OCI-LY7 (cell line): Measurements from ENCODE around the gene TRIB2. TPM values are rescaled to one million over a fixed set of nuclear protein-coding genes. Genes with fewer than 3 reads are reported as not detected.

Source experiments
- BruUV-seq: library from RNA; stranded (reverse); fragments of 400-500 nt; replicated peaks from 2 replicates; lab custom pipeline; 2021; lab: Mats Ljungman, UMichigan
- CTCF ChIA-PET: fragments of 300-600 bp; sonication (Branson Sonifier 250); formaldehyde crosslinking; loops from one replicate; lab custom pipeline; 2022; ENCODE audit warnings: antibody characterized with exemption; ENCODE audit not compliant: unreplicated experiment; lab: Charles Lee
- POLR2A ChIA-PET: fragments of 300-600 bp; sonication (Branson Sonifier 250); formaldehyde crosslinking; loops from one replicate; lab custom pipeline; 2022; ENCODE audit warnings: antibody characterized with exemption; lab: Charles Lee
- DNase-seq: peaks from one replicate; pipeline ENCODE4 v3.0.0-alpha.2; 2015; ENCODE audit warnings: low spot score
- H2AFZ ChIP-seq: fragments of 200-600 bp; sonication (generic), shearing (Covaris generic); 2 replicates; pipeline ENCODE4 v1.6.1; 2014; ENCODE audit warnings: mild to moderate bottlenecking, antibody characterized with exemption, low read length, moderate library complexity
- H3K27ac ChIP-seq: fragments of 200-600 bp; sonication (generic); 2 replicates; pipeline ENCODE4 v1.5.1; 2014; ENCODE audit warnings: mixed run types, low read depth, mild to moderate bottlenecking, moderate library complexity, low read length, inconsistent platforms; ENCODE audit not compliant: poor library complexity, severe bottlenecking
- H3K36me3 ChIP-seq: fragments of 200-600 bp; sonication (generic); 2 replicates; pipeline ENCODE4 v1.6.1; 2014; ENCODE audit warnings: mild to moderate bottlenecking, antibody characterized with exemption, low read length, moderate library complexity, mixed read lengths; ENCODE audit not compliant: insufficient read depth
- H3K4me1 ChIP-seq: fragments of 200-600 bp; sonication (generic); 2 replicates; pipeline ENCODE4 v1.5.1; 2014; ENCODE audit warnings: mild to moderate bottlenecking, low read length; ENCODE audit not compliant: insufficient read depth, poor library complexity, severe bottlenecking
- H3K4me2 ChIP-seq: fragments of 200-600 bp; sonication (generic); 2 replicates; pipeline ENCODE4 v1.6.1; 2014; ENCODE audit warnings: mild to moderate bottlenecking, low read length
- H3K4me3 ChIP-seq: fragments of 200-600 bp; sonication (generic); 2 replicates; pipeline ENCODE4 v1.5.1; 2014; ENCODE audit warnings: mild to moderate bottlenecking, low read depth, low read length; ENCODE audit not compliant: poor library complexity, severe bottlenecking
- H3K79me2 ChIP-seq: fragments of 200-600 bp; sonication (generic); 2 replicates; pipeline ENCODE4 v1.6.1; 2016; ENCODE audit warnings: low read depth, mild to moderate bottlenecking, low read length, moderate library complexity, mixed read lengths; ENCODE audit not compliant: insufficient read depth
- H3K9me2 ChIP-seq: fragments of 200-600 bp; sonication (generic); 2 replicates; pipeline ENCODE4 v1.6.1; 2016; ENCODE audit warnings: mild to moderate bottlenecking, low read length, mixed read lengths; ENCODE audit not compliant: insufficient read depth
- H3K9me3 ChIP-seq: fragments of 200-600 bp; sonication (generic); 2 replicates; pipeline ENCODE4 v1.6.1; 2014; ENCODE audit warnings: mild to moderate bottlenecking, mixed run types, low read length, mixed read lengths
- H4K20me1 ChIP-seq: fragments of 200-600 bp; sonication (generic); 2 replicates; pipeline ENCODE4 v1.6.1; 2014; ENCODE audit warnings: mild to moderate bottlenecking, antibody characterized with exemption, low read length, moderate library complexity, mixed read lengths; ENCODE audit not compliant: insufficient read depth
- EZH2phosphoT487 ChIP-seq: fragments of 200-600 bp; sonication (generic); IDR thresholded peaks from 2 replicates; pipeline ENCODE4 v1.6.1; 2018; ENCODE audit warnings: low read depth, borderline replicate concordance, mild to moderate bottlenecking, mixed run types, antibody characterized with exemption, low read length, moderate library complexity, mixed read lengths
- intact Hi-C: fragments of 100-400 bp; cut with micrococcal nuclease; formaldehyde crosslinking; loops from one replicate; pipeline ENCODE4 v1.10.0; 2022; ENCODE audit not compliant: unreplicated experiment
- total RNA-seq, 2 experiments: library from RNA; depleted of rRNA in 1 of 2; stranded (reverse); fragments of >200 nt in 1 of 2; shearing (Covaris generic) in 1 of 2; gene quantifications; 2 replicates each; pipeline ENCODE4 v1.2.3, GENCODE V29; 2014 to 2022
- TF ChIP-seq, protein P1 (sequence below): fragments of 200-600 bp; sonication (generic); conservative IDR thresholded peaks from 2 replicates; pipeline ENCODE4 v1.5.1; 2014; ENCODE audit warnings: mild to moderate bottlenecking, antibody characterized with exemption, low read length, moderate library complexity, mixed read lengths

Gene TRIB2
- total RNA-seq, 2 experiments from 2014 or later, result 18.8 to 26.0 TPM

DNA sequence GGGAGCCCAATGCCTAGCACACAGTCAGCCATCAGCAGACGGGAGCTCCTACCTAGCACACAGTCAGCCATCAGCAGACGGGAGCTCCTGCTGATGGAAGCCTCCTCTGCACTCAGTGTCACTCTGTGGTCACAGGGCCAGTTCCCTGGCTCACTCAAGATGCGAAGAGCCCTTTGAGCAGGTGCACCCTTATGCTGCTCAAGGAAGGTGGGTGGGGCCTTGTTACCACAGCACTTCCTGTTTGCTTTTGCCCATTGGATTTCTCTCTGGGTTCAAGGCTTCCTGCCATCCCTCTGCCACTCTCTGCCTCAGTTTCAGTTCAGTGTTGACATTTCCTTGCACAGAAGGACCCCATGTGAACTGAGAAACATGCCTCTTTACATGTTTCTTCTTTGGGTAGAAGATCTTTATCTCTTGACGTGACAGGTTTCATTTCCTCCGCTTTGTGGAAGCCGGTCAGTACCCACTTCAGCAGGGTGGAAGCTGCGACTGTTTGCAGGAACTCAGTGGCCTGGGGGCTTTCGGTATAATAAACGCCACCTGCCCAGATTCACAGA is 11.6 kb downstream of the TRIB2 start:
- intact Hi-C loops, result loop anchor here (1.0 kb wide), 1 partner anchor 9 kb away; no protein-coding TSS in a partner anchor
- peak overlapping the region; percentile 24; the same call in 1 of the 2 replicates for H2AFZ ChIP-seq
- peak overlapping the region; percentile 80 for H3K4me2 ChIP-seq
- CTCF ChIA-PET, result interaction anchor here (1.9 to 2.5 kb wide), 2 partner anchors 9 to 12 kb away, joined by 5 to 17 read pairs; partner anchors contain the start of gene TRIB2
- peaks cover 47% of the 10 kb centered on the region for H3K4me1 ChIP-seq
- POLR2A ChIA-PET, result interaction anchor here (0.6 to 2.1 kb wide), 6 partner anchors 9 to 303 kb away, joined by 3 to 7 read pairs (median 4); partner anchors contain the start of gene TRIB2
- peak overlapping the region; percentile 56 for H3K4me3 ChIP-seq
- H3K9me3 ChIP-seq, result no peaks in the 10 kb centered on the region
- H3K79me2 ChIP-seq, result no peaks in the 10 kb centered on the region
- DNase-seq, result peak; percentile 91
- no peaks in the 10 kb centered on the region for H3K9me2 ChIP-seq
- BruUV-seq, result no TSS peak
- H3K27ac ChIP-seq, result peak overlapping the region; percentile 63
- H3K36me3 ChIP-seq, result no peaks in the 10 kb centered on the region; the same call in 1 of the 2 replicates
- no peaks in the 10 kb centered on the region for H4K20me1 ChIP-seq
- TF ChIP-seq EZH2phosphoT487, result no peak
- TF ChIP-seq, protein P1, sequence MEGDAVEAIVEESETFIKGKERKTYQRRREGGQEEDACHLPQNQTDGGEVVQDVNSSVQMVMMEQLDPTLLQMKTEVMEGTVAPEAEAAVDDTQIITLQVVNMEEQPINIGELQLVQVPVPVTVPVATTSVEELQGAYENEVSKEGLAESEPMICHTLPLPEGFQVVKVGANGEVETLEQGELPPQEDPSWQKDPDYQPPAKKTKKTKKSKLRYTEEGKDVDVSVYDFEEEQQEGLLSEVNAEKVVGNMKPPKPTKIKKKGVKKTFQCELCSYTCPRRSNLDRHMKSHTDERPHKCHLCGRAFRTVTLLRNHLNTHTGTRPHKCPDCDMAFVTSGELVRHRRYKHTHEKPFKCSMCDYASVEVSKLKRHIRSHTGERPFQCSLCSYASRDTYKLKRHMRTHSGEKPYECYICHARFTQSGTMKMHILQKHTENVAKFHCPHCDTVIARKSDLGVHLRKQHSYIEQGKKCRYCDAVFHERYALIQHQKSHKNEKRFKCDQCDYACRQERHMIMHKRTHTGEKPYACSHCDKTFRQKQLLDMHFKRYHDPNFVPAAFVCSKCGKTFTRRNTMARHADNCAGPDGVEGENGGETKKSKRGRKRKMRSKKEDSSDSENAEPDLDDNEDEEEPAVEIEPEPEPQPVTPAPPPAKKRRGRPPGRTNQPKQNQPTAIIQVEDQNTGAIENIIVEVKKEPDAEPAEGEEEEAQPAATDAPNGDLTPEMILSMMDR, result no peak

DNA sequence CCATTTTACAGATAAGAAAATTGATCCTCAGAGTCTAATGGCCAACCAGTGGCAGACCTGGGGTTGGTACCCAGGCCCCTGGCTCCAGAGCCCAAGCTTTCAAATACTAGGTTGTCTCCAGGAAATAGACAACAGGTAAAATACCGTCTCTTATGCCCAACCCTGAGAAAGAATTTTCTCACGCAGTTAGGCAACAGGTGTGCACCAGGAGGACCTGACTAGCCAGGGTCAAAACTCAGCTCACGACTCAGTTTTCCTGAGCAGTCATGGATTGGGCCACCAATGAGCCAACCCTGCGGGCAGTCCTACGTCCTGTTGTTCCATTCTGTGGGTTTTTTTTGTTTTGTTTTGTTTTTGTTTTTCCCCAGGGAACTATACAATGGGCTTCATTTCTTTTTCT is 13.5 kb downstream of the TRIB2 start:
- Histone ChIP-seq H3K9me3 (no peaks in the 10 kb centered on the region), H3K27ac (no peak overlapping the region), H3K79me2 (no peaks in the 10 kb centered on the region), H3K4me3 (no peak overlapping the region), H2AFZ (no peak overlapping the region), H3K9me2 (no peaks in the 10 kb centered on the region), H3K4me1 (peaks cover 41% of the 10 kb centered on the region), H3K36me3 (no peaks in the 10 kb centered on the region), H4K20me1 (no peaks in the 10 kb centered on the region), H3K4me2 (no peak overlapping the region)
- intact Hi-C loops, result no loop called here
- POLR2A ChIA-PET, result interaction anchor here (2.1 kb wide), 1 partner anchor 12 kb away, joined by 7 read pairs; no protein-coding TSS in a partner anchor
- TF ChIP-seq EZH2phosphoT487, result no peak
- TF ChIP-seq, protein P1, result no peak
- no peak for DNase-seq
- BruUV-seq, result no TSS peak
- CTCF ChIA-PET, result interaction anchor here (2.5 kb wide), 1 partner anchor 14 kb away, joined by 17 read pairs; the partner anchor contains the start of gene TRIB2
